Measurements from ENCODE around the gene TPGS2.

- no peak for TF ChIP-seq GATA2 (IDR thresholded peaks at IDR 0.05; ENCODE audit: low read depth, low read length)
- no peak for TF ChIP-seq GATA3 (IDR thresholded peaks at IDR 0.05; ENCODE audit: low read depth, low read length)
These were observed 51.2 kb downstream of the TPGS2 start for GRCh38 chr18:36777566-36777965.

All from SH-SY5Y (cell line).